ENCODE measurements around the gene AMN.
"Not testable (repeated sequence)": the region's sequence is repeated elsewhere in the genome, so short reads cannot be mapped to it uniquely, and the experiment has no call there.

Gene AMN

DNA sequence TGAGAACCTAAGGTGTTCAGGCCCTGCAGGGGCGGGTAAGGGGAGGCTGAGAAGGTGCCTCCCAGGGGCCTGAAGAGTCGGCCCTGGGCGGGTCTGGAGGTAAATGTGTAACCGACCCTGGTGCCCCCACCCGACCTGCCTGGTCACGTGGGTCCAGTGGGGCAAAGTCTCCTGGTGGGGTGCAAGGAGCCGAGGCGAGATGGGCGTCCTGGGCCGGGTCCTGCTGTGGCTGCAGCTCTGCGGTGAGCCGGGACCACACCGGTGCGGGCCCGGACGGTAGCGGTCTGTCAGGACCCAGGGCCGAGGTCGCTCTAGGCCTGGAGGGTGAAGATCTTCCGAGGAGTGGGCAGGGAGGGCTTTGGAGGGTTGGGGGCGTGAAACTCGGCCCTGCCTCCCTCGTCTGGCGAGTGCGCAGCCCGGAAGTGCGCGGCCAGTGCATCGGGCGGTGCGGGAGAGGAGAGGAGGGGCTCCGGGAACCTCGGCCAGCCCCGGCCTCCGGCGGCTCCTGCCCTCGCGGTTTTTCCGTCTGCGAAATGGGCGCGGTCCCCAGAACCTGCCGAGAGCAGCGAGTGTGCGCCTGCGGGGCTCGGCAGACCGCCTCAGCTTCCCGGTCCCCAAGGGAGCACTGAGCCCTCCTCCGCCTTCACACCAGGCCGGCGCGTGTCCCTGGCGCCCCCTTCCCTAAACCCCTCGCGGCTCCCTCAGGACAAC lies at the start of gene AMN:
Gene AMN (plus strand): TSS at position 174 of the 711 bp plus-strand sequence. CDS start 26 bp downstream, at position 200.
- DNase-seq (ENCODE audit: low read depth) = no peak

DNA sequence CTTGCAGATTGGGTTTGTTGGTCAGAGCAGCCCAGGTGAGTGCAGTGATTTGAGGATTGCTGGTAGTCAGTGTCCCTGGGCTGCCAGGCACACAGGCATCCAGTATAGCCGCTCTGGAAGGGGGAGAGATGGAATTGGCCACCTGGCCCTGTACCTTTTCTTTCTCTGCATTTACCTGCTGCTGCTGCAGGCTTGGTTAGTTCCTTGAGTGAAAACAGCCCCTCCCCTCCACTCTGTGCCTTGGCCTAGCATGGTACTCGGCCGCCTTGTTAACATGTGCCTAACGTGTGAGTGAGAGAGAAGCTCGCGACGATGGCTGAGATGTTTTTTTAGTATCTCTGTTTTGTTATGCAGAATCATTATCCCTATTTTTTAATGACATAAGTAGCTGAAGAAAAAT lies 49.3 kb upstream of the AMN start:
- no peak for DNase-seq (ENCODE audit: low read depth)

DNA sequence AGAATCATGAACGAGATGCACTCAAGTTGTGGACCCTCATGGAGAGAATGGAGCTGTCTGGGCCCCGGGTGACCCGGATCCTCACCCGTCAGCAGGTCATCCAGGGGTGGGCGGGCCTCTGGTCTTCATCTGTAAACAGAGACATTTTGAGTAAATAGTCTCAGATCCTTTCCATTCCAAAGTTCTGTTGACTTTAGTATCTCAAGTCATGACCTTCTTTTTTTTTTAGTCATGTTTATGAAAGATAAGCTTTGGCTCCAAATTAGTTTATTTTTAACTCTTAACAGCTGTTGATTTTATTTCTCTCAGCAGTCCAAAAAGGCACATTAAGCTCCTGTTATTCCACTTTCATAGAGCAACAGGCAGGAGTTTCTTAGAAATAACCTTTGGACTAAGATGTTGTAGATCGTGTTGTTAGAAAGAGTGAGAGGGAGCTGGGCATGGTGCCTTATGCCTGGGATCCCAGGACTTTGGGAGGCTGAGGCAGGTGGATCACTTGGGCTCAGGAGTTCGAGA lies 48.9 kb upstream of the AMN start:
- no peak for DNase-seq (ENCODE audit: low read depth)

DNA sequence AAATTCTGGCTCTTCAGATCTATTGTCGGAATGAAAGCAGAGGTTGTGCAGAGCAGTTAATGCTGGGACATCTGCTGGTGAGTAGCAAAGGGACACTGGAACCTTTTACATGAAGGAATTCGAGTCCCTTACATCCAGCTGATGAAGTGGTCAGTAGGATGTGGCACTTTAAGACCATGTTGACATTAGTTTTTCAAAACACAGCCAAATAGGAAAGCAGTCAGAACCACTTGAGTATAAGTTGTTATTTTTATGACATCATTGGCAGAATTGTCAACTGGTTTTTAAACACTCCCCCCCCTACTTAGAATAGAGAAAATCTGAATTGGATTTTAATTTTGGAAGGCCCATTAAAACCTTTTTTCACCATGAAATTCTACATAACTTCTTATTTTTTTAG lies 46.8 kb upstream of the AMN start:
- DNase-seq (ENCODE audit: low read depth) = no peak

DNA sequence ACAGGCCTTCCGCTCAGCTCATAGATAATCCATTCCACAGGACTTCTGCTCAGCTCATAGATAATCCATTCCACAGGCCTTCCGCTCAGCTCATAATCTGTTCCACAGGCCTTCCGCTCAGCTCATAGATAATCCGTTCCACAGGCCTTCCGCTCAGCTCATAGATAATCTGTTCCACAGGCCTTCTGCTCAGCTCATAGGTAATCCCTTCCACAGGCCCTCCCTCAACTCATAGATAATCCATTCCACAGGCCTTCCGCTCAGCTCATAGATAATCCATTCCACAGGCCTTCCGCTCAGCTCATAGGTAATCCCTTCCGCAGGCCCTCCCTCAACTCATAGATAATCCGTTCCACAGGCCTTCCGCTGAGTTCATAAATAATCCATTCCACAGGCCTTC lies 45.0 kb upstream of the AMN start:
- not testable (repeated sequence) for DNase-seq (ENCODE audit: low read depth)

DNA sequence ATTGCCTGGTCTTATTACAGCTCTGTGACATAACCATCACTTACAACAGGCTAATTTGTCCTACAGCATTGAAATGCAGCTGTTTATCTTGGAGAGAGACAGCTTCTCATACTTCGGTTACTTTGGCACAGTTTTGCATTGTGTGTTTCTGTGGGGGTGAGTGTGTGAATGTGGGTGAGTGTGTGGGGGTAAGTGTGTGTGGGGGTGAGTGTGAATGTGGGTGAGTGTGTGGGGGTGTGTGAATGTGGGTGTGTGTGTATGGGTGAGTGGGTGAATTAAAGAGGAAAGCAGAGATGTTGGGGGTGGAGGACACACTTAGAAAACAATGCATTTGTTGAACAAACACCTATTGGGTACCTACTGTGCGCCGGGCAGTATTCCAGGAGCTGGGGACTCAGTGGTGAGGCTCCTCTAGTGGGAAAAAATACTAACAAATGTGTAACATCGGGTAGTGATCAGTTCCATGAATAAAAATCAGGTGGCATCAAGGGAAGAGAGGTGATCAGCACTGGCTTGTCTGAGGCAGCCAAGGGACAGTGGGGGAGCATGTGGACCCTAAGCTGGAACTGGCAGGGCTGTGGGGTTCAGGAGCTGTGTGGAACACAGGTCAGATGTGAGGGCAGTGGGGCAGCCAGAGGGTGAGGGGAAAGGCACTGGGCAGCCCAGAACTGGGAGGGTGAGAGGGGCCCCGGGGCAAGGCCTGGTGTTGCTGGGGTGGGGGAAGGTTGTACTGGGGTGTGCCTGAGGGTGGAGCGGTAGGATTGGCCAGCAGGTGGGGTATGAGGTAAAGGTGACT lies 44.1 kb upstream of the AMN start:
- DNase-seq (ENCODE audit: low read depth) = no peak

DNA sequence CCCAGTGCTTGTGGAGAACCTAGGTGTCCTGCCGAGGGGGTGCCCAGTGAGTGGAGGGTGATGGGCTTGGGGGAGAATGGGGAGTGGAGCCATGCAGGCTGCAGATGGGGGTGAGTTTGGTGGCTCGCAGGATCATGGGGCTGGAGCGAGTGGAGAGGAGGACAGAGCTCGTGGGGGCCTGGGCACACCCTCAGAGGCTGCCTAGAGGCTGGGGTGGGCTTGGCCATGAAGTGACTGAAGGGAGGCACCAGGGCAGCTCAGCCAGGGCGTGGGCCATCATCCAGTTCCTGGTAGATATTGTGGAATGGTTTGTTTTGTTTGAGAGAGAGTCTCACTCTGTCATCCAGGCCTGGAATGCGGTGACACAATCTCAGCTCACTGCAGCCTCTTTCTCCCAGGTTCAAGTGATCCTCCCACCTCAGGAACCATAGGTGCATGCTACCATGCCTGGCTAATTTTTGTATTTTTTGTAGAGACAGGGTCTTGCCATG lies 43.4 kb upstream of the AMN start:
- no peak for DNase-seq (ENCODE audit: low read depth)

DNA sequence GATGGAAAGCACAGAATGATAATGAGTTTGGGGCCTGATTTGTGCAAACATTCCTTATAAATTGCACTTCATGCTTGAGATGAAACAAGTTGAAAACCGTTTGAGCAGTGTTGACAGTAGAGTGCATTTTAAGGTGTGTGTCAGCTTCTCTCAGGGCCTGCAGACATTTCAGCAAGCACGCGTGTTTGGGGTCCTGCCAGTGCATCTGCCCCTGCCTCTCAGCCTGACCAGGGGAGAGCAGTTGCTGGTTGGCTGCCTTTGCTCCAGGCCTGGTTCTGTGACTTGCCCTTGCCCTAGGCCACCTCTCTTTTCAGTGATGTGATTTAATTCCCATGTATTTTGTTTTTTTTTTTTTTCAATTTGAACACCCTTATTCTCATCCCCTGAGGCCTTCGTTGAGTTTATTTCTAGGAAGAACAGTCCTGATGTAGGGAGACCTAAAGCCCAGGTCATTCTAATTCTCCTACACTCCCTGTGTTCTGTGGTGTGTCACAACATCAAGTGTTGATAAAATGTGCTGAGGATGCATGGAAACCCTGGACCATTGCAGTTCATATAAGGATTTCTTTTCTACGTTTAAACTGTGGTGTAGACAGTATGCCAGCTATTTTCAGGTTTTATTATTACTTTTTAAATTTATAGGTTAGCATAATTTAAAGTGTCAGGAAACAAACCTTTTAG lies 40.1 kb upstream of the AMN start:
- DNase-seq (ENCODE audit: low read depth) = no peak

DNA sequence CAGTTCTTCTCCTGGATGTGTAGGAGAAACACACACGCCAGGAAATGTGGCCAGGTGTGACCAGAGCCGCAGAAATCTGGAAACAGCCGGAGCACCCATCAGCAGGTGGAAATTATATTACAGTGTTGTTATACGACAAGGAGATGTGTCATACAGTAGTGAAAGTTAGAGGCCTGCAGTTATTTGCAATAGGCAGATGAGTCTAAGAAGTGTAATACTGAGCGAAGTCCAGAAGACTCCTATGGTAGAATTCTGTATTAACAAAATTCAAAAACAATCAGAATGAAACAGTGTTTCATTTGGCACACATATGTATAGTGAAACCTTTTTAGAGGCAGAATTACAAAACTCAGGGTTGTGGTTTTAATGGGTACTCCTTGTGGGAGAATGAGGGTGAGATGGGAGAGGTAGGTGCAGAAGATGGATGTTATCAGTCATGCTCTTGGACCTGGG lies 39.3 kb upstream of the AMN start:
- no peak for DNase-seq (ENCODE audit: low read depth)

DNA sequence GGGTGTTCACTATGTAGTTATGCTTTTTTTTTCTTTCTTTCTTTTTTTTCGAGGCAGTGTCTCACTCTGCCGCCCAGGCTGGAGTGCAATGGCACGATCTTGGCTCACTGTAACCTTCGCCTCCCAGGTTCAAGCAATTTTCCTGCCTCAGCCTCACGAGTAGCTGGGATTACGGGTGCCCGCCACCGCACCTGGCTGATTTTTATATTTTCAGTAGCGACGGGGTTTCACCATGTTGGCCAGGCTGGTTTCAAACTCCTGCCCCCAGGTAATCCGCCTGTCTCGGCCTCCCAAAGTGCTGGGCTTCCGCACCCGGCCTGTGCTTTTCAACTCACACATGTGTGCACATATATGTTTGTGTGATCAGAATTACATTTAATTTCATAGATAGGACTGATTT lies 38.9 kb upstream of the AMN start:
- no peak for DNase-seq (ENCODE audit: low read depth)

DNA sequence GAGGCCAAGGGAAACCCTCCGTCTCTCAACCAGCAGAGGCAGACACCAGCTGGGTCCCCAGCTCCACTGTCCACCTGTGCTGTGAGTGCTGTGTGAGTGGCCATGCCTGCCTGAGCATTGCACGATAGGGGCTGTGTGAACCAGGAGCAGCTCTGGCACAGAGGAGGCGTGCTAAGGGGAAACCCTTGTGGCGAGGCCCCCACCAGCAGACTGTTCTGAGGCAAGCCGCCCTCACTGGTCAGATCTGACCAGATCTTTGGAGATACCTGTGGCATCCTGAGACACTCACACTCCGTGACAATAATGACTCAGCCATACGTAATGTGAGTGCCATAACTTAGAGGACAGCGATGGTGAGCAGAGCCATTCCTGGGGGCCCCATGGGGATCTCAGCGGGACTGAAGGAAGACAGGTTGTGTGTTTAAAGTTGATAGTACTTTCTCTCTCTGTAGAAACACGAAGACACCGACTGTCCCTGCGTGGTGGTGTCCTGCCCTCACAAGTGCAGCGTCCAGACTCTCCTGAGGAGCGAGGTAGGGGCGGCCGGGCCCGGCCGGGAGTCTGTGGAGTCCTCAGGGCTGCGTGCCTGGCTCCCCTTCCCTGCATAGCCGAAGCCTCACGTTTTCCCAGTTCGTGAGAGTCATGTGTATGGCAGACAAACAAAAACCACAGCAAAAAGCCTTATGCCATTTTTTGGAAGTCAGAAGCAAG lies 36.6 kb upstream of the AMN start:
- no peak for DNase-seq (ENCODE audit: low read depth)

DNA sequence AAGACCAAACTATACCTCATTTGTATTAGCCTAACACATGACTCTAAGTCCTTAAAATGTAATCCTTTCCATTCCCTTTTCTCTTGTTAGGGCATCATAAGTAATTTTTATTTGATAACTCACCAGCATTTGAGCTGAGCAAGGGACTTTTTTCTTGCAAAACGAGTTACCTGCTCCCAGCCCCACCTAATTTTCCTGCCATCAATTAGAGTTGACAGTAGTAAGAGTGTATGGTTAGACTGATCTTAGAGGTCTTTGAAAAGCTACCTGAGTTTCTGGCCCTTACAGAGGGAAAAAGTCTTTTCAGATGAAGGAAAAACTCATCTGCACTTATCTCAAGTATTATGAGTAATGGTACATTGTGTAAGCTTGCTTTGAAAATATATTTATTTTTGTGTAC lies 33.7 kb upstream of the AMN start:
- no peak for DNase-seq (ENCODE audit: low read depth)

DNA sequence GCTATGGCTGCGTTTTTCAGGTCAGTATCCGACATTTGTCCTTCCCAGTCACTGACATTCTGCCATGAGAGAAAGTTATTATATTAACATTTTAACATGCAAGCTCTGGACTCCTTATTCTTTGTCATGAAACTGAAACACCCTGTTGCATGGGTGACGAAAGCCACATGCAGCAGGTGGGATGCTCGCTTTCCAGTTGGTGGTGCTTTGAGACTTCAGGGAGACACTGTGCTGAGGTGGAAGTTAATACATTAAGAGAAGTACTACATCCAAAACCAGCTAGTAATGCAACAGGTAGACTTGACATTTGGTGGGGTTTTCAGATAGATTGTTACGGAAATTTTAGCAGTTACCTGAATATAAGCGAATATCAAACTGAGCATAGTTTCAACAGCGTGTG lies 32.8 kb upstream of the AMN start:
- DNase-seq (ENCODE audit: low read depth) = no peak

DNA sequence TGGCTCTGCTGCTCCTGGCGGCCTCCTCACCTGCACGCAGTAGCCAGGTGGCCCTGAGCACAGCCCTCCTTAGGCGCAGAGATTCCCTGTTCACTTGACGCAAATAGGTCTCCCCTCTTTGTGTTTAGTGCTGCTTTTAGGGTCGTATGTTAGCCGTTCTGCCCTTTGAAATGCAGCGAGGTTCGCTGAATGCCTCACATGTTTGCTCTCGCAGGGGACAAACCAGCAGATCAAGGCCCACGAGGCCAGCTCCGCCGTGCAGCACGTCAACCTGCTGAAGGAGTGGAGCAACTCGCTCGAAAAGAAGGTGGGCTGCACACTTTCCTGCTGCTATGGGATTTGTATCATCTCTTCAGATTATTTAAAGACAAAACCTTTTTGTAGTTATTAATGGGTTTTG lies 31.4 kb upstream of the AMN start:
- no peak for DNase-seq (ENCODE audit: low read depth)

DNA sequence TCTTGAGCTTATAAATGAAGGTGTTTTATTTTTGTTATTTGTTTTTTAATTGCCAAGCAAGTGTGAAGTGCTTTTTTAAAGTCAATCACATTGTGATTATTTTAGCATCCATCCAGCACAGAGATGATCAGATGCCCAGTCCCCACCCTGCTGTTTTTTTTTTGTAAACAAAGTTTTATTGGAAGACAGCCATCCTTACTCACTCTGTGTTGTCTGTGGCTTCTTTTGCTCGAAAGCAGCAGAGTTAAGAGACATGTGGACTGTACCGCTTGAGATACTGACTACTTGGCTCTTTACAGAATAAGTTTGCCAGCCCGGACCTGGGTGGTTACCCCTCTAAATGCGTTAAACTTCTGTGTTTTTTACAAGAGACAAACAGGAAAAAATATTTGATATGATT lies 30.9 kb upstream of the AMN start:
- DNase-seq (ENCODE audit: low read depth) = no peak

DNA sequence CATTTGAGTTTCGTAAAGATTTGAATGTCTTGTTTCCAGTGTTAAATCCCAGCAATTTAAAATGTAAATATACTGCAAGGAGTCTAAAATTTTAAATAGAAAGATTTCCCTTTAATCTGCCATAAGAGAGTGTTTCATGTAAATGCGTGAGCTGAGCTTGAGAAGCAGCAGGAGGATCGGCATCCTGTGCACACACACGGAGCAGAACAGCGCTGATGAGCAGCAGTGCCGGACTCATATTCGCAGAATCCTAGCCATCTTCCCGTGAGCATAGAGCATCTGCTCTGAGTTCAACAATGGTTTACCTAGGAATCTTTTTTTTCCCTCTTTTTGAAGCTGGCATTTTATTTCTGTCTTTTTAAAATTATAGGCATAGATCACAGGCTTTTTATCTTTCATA lies 29.8 kb upstream of the AMN start:
- DNase-seq (ENCODE audit: low read depth) = no peak

DNA sequence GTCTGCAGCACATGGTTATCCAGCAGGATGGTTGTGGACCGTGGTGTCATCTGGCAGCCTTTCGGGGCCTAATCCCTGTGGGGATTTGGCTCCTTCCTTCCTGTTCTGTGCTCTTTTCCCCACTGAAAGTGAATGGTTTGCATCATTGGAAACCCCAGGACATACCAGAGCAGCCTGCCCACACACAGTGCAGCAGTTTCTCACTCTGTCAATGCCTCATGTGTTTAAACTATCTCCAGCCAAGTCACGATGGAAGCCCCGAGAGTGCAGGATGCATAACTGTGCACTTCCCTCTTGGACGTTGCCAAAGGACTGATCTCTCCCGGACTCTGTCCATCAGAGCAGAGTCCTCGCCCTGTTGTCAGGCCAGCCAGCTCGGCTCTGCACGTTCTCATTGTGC lies 29.0 kb upstream of the AMN start:
- no peak for DNase-seq (ENCODE audit: low read depth)

DNA sequence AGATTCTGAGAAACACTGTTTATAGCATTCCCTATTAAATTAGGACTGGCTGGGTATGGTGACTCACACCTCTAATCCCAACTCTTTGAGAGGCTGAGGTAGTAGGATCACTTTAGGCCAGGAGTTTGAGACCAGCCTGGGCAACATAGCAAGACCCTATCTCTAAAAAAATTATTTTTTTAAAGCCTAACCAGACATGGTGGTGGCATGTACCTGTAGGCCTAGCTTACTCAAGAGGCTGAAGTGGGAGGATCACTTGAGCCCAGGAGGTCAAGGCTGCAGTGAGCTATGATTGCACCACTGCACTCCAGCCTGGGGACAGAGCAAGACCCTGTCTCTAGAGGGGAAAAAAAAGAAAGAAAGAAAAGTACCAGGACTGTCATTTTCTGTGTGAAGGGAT lies 25.7 kb upstream of the AMN start:
- DNase-seq (ENCODE audit: low read depth) = not testable (repeated sequence)

DNA sequence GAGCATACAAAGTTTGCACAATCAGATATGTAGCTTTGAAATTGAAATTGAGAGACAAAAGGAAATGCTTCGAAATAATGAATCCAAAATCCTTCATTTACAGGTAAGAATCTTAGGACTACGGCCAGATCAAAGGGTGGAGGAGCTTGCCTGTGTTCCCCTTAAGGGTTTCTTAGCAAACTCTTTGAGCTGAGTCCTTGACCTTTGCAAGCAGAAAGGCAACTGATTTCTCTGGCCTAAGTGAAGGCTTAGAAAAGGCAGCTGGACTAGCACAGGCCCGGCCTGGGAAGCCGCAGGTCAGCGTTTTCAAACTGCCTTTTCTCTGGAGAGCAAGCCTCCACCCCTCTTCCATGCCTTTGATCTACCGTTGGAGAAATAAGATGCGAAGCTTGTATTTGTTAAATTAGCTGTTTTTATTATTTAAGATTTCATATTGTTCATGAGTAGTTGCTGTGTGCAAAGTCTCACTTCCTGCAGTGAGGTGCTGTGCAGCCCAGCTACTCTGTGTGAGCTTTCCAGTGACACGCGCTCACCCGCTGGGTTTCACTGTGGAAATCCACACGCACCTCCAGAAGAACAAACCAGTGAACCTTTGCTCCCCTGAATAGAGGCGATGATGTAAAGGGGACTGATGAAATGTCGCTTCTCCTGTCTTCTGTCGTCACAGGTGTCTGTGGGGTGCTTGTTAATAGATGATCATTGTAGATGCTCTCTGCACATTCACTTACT lies 25.0 kb upstream of the AMN start:
- no peak for DNase-seq (ENCODE audit: low read depth)

DNA sequence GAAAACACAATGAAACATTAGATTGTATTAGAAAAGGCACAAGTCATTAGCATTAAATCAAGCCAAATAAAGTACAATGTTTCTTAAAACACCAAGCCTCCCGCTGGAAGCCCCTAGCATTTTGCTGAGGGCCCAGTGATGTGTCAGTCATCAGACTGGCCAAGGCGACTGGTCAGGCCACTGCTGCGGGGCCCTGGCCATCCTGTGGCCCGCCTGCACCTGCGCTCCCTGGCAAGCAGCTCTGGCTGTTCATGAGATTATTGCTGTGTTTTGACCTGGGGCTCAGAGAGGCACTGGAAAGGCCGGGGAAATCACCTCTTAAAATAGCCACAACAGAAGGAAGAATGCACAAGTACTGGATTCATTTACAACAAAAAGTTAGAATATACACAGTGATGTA lies 24.2 kb upstream of the AMN start:
- no peak for DNase-seq (ENCODE audit: low read depth)

DNA sequence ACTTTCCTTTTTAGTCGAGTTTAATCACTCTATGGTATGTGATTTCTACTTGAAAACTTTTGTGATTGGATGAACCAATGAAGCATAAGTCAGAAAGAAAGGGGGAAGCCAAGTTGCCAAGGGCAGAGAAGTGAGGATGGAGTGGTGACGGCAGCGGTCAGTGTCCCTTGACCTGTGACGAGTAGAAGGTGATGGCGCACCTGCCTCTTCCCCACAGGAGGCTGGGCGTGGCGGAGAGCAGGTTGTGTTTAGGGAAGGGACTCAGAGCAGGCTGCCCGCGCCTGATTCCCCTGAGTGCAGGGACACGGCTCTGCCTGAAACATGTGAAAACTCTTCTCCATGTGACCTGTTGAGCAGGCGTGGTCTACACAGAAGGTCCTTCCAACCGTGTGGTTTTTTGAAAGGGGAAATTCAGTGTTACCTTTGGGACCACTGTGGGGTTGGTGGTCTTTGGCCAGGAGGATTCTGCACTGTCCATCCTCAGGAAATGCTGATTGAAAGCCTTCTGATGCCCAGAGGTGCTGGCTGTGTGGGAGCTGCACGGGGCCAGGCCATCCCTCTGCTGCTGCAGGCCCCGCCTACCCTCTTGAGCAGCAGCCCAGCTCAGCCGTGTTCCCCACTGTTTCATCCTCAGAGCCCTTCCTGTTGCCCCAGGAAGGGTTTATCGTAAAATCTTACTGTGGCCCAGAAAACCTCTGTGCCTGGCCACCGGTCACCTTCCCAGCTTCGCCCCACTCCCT lies 23.5 kb upstream of the AMN start:
- no peak for DNase-seq (ENCODE audit: low read depth)
